NCI-H187 treated with DMSO at 0.1 percent for 48 hours (cell line): ENCODE measurements around the gene CRYM.
"Not testable (repeated sequence)": the region's sequence is repeated elsewhere in the genome, so short reads cannot be mapped to it uniquely, and the experiment has no call there.

Source experiments
- DNase-seq: peaks from one replicate; lab custom pipeline; 2025; lab: John Stamatoyannopoulos, UW

CRYM gene

DNA sequence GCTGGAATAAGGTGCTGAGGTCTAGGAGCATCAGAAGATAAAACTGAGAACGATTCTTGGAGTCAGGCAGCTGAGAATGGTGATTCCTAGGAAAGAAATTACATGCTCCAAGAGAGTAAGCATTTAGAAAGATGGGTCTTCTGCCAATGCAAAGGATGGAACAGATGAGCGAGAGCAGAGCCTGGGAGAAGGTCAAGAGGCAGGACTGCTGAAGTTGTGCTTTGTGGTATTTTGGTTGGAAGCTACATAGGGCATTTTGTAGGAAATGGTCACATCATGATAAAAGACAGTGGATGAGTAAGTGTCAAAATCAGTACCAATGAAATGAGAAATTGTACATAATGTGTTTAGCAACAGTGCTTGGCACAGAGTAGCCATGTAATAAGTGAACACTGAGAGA lies 1.4 kb upstream of the CRYM start:
- no peak for DNase-seq

DNA sequence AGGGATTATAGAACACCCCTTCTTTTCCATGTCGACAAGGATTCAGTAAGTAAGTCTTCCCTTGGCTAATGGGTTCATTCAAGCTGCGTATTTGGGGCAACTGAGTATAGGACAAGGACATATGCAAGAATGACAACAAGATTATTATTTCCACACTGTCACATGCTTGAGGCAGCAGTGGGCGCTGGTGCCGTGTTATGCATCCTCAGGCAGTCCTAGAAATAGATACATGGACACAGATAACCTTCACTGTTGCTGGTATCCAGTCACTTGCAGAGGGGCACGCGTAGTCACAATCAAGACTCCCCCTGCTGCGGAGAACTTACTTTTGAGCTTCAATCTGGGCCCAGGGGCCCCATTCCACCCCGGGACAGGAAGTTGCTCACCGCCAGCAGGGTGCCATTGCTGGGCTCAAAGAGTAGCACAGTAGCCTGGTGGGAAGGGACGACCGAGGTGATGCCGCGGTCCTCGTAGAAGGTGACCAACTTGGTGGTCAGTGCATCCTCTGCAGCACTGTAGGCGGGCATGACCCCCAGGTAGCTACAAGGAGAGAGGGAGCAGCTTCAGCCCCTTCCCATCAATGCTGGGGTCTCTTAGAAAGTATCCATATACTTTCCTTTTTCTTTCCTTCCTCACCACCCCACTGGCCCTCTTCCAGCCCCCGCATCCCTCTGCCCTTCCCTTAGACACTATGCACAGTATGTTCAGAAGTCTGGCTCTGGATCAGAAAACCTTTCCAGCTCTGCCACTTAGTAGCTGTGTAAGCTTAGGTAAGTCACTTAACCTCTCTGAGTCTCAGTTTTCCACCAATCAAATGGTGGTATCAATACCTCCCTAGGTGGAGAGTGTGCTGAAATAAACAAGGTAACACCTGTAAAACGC lies 804 bp downstream of the CRYM start:
- DNase-seq, result no peak

DNA sequence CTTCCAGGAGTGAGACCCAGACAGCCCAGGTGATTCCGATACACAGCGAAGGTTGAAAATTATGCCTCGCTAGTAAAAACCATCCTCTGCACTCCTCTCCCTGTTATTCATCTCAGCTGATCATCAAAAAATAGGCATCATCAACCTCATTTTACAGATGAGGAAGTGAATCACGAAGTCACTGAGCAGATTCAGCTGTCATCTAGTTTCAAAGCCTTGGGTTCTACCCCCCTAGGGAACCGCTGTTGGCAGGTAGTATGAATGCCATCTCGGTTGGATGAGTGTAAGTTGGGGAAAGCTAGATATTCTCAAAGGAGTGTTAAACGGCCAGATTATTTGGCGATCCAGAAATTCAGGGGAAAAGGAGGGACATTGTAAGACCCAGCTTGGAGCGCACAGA lies 2.0 kb downstream of the CRYM start:
- DNase-seq, result no peak

DNA sequence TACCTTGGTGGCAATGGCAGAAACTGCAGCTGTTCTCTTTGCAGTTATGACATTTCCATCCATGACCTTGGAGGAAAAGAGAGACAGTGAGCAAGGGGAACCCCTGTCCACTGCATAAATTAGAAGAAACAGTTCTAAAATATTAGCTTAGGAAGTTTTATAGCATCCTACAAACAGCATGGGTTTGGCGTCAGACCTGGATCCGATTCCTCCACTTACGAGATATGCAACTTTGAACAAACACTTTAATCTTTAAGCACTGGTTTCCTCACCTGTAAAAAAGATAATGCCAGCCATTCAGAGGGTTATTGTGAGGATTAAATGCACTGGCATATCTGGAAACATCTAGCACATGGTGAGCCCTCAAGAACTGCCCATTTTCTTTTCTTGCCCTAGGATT lies 2.6 kb downstream of the CRYM start:
- no peak for DNase-seq

DNA sequence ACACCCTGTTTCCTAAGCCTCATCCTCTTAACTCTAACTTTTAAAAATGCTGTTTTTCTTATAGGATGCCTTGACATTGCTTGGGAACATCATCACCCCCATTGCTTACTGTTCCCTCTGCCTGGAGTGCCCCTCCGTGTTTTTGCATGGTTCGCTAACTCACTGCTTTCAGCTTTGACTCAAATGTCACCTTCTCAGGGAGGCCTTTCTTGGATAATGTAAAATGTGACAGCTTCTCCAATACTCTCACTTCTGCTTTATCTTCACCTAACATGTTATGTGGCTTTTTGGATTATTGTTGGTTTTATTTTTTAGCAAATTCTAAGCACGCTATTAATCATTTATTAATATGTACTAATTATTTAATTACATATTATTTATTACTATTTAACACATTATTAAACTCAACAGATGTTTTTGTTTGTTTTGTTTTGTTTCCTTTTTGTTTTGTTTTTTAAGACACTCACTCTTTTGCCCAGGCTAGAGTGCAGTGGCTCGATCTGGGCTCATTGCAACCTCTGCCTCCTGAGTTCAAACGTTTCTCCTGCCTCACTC lies 3.8 kb downstream of the CRYM start:
- no peak for DNase-seq

DNA sequence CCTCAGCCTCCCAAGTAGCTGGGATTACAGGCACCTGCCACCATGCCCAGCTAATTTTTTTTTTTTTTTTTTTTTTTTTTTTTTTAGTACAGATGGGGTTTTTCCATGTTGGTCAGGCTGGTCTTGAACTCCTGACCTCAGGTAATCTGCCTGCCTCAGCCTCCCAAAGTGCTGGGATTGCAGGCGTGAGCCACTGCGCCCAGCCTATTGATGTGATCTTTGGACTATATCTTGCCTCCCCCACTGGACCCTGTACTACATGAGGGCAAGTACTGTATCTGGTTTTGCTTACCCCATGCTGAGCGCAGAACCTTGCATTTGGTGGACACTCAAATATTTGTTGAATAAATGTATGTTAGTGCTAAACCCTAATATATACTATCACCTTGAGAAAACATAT lies 5.3 kb downstream of the CRYM start:
- not testable (repeated sequence) for DNase-seq

DNA sequence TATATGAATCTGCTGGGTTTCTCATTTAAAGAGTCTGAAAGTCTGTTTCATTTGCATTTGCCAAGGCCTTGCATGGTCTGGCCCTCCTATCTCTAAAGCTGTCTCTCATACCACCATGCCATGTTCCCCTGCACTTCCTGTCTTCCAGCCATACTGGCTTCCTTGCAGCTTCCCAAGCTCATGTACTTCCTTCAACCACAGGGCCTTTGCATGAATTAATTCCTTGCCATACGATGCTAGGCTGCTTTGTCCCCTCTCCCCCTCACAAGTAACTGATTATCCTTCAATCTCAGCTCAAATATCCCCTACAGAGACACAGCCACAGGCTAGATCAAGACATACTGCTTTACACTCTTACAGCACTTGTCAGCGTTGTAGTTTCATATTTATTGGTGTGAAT lies 5.8 kb downstream of the CRYM start:
- DNase-seq, result no peak

DNA sequence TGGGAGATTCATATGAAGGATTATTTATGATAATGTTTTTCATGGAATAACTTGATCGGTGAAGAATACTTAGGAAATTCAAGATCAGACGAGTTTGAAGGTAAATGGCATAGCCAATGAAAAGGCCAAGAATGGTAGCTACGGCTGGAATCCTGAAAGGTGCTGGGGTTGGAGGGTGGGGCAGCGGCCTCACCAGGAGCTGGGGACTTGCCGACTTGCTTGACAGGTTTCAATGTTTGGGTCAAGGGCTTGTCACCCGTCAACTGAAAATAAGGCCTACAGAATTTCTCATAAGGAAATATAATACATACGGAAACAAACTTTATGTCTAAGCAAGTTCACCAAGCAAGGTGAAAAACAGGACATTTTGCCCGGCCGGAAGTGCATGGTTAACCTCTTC lies 9.9 kb downstream of the CRYM start:
- DNase-seq, result no peak

DNA sequence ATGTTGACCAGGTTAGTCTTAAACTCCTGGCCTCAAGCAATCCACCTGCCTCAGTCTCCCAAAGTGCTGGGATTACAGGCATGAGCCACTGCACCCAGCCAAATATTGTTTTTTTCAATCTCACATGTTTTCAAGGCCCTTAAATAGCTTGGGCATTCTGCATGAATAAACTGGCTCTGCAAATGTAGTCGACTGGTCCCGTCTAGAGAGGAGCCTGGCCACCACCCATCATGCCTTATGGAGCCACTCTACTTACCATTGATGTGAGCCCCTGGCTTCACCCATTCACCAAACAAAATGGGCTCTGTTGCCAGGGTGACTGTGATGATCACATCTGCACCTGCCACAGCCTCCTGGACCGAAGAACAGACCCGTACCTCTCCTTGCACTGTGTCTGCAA lies 10.8 kb downstream of the CRYM start:
- DNase-seq, result no peak

DNA sequence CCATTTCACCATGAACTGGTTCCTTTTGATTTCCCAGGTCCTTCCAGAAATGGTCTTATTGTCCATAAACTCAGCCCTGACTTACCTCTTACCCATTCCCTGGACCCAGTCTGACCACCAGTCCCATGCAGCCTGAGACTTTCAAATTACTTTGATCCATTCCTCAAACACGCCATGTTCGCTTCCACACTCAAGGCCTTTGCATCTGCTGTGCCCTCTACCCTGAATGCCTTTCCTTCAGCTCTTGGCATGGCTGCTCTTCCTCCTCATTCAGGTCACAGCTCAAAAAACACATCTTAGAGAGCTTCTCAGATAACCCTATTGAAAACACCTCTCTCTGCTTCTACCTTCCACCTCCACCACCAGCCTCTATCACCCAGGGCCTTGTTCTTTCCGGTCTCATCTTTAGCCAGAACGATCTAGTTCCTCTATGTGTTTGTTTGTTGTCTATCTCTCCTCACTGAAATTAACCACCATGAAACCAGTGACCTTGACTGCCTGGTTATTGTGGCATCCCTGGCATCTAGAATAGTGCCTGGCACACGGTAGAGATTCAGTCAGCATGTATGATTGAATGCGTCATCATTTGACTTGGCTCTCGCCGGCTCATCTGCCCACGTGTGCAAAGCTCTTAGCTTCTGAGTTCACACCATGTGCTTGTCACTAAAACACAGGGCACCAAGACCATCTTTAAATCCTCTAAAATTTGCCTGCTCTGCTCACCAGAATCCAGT lies 12.8 kb downstream of the CRYM start:
- no peak for DNase-seq

DNA sequence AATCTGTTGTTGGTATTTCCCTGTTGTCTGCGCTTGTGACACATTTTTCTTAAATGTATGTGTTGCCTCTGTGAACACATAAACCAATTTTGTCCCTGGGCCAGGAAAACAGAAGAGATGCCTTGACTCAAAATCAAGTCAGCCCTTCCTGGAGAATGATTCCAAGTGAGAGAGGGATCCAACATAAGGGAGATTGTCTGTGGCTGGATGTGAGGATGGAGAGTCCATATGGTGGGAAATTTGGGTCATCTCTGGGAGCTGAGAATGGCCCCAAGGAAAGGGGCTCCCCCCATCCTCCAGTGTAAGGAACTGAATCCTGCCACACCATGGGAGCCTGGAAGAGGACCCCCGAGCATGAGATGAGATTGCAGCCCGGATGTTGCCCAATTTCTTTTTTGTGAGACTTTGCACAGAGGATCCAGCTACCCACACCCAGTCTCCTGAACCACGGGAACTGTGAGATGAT lies 13.5 kb downstream of the CRYM start:
- no peak for DNase-seq

DNA sequence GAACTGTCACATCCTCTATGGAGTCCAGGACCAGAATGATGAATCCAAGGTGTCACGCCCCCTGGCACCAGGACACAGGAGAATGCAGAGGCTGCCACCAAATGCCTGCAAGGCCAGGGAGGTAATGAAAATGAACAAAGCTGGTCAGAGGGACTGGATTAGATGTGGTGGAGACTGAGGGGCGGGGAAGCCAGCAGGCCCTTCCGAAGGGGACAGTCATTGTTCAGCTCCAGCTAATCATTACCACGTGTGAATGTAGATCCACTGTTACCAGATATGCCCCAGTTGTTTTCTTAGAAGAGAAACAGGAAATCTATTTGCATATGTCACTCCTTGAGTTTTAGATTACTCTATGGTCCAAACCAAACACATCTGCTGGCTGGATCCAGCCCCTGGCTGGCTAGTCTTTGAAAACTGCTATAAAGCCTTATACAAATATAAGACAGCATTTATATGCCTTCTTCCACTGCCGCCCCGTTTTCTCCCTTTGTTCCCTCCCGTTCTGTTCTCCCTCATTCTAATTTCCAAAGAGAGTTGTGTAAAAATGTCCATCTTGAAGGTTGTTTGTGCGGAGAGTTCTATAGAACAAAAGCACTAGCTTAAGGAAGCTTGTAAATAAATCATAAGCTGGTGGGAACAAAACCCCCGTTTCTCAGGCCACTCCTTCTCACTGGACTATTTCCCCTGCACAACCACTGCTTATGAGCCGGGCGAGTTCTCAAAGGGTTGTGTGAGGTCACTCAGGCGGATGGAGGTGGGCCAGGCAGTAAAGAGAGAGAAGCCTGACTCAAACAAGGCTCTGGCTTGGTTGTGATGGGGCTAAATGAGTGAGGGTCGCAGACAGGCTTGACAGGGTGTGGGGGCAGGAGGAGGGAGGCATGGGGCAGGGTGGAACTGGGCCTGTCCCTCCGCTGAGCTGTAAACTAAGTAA lies 14.2 kb downstream of the CRYM start:
- DNase-seq, result no peak

DNA sequence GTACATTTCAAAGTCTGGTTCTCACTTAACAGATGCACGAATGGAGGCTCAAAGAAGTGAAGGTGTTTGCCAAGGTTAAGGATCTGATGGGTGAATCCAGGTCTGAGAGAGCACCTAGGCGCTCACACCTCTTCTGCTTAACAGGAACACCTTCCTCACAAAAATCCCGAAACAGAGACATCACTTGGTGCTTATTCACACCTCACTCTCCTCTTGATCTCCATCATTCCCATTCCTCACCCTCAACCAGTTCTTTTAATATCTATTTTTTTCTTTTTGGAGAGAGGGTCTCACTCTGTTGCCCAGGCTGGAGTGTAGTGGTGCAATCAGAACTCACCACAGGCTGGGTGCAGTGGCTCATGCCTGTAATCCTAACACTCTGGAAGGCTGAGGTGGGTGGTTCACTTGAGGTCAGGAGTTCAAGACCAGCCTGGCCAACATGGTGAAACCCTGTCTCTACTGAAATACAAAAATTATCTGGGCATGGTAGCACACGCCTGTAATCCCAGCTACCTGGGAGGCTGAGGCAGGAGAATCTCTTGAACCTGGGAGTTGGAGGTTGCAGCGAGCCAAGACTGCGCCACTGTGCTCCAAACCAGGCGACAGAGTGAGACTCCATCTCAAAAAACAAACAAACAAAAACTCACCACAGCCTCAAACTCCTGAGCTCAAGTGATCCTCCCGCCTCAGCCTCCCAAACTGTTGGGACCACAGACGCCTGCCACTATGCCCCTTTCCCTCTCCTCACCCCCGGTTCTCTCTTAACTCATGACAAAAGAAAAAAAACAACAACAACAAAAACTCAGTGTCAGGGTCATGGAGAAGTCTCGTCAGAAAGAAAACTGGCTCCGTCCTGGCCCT lies 15.1 kb downstream of the CRYM start:
- DNase-seq, result no peak

DNA sequence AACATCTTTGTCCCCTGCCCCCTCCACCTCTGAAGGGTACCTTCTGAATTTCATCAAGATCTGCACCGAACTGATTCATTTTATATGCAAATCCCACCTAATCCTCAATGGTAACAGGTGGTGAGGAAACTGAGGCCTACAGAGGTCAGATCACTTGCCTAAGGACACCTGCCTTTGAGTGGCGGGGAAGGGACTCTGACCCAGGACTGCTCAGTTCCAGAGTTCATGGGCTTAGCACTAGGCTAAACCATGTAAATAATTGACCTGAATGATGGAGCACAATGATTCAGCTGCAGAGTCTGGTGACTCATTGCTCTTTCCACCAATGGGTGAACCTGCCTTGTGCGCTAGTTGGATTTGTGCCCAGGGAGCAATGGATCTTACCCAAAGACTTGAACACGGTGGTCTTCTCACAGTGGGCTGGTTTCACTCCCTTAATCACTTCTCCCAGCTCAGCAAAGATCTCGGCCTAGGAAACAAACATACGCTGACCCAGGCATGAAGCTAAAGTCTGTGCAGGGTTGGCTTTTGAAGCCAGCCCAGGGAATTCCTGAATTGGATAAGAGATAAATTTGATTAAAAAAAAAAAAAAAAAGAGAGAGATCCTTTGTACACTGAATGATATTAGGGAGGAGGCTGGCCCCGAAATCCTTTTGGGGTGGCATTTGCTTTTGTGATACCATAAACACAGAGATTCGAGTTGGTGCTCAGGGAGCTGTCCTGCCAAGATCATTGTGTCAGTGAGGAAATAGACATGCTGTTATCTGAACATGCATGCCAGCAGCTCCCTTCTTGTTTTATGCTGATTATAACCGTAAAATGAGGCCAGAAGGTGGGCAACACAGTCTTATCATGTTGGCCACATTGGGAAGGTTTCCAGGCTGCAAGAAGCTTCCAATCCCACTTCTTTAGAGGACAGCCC lies 17.0 kb downstream of the CRYM start:
- no peak for DNase-seq

DNA sequence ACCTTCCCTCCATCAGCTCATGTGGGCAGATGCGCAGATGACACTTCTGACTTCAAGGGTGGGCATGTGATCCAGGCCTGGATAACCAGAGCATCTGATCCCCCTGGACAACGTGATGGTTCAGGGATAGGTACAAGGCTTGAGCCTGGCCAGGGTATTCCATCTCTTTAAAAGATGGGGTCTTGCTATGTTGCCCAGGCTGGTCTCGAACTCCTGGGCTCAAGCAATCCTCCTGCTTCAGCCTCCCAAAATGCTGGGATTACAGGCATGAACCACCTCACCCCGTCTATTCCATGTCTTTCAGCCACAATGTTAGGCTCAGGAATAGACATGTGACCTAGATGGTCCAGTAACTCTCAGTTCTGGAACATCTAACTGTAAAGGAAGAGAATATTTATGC lies 20.8 kb downstream of the CRYM start:
- no peak for DNase-seq

DNA sequence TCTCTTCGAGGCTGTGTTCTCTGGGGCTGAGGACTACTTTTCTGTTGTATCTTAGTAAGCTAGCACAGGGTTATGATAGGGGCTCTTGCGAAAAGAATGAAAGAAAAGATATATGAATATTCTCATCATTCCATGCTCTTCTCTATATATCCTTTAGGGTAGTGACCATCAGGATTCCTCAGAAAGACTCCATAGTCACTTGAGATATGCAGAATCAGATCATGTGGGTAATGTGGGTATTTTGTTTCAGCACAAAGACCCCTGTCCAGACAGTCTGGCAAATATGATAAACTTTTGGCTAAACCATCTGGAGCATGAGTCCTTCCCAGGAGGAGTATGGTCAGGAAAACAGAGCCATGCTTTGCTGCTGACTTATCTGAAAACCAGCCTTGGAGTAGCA lies 21.5 kb downstream of the CRYM start:
- no peak for DNase-seq

DNA sequence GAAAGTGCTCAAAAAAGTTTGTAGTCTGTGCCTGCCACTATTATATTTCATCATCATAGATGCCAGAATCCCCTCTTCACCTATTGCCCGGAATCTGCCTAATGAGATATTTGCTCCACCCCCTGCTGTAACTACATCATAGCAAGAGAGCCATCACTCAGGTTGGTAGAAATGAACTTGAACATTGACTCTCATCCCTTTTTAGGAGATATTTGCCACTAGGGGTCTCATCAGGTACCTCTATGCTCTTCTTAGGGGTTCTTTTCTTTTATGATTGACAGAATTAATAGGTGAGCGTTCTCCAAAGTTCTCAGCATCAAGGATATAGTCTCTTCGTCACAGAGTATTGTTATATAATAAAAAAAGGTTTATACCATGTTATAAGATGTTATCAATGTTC lies 24.6 kb downstream of the CRYM start:
- no peak for DNase-seq

DNA sequence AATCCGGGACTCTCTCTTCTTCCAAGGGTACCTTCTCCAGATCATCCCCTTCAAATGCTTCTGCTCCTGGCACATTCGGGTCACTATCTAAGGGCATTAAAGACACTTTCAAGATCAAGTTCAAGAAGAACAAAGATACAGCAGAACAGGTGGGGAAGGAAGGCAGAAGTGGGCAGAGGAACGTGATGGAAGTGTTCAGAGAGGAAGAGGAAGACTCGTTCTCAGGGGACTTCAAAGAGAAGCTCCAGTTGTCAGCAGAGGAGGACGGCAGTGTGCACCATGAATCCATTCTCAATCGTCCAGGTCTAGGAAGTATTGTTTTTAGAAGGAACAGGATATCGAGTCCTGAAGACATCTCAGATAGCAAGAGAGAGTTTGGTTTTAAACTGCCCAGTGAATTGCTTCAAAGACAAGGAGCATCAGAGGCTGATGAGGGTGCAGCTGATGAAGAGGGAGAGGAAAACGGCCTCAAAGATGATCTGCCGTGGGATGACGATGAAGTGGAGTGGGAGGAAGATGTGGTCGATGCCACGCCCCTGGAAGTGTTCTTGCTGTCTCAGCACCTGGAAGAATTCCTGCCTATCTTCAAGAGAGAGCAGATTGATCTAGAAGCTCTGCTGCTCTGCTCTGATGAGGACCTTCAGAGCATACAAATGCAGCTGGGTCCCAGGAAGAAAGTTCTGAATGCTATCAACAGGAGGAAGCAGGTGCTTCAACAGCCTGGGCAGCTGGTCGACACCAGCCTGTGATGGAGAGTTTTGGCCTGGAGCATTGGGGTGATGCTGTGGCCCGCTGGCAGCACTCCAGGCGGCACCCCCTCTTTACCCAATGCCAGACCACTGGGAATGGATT lies 27.8 kb downstream of the CRYM start:
- DNase-seq, result no peak

DNA sequence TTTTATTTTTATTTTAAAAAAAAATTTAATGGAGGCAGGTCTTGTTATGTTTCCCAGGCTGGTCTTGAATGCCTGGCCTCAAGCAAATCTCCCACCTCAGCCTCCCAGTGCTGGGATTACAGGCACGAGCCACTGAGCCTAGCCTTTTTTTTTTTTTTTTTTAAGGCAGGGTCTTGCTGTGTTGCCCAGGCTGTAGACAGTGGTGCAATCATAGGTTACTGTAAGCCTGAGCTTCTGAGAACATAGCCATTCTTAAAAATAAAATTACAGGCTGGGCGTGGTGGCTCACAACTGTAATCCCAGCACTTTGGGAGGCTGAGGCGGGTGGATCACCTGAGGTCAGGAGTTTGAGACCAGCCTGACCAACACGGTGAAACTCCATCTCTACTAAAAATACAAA lies 29.9 kb downstream of the CRYM start:
- DNase-seq, result not testable (repeated sequence)
